PFSK-1 (cell line): ENCODE results near the gene RPS6KA2.

Experiments
- FOXP2 ChIP-seq: optimal IDR thresholded peaks from 2 replicates; pipeline ENCODE3; 2011; ENCODE audit warnings: borderline replicate concordance, control low read depth, inconsistent platforms; ENCODE audit not compliant: insufficient read depth; ENCODE audit errors: extremely low read length, extremely low read depth
- POLR2AphosphoS5 ChIP-seq: IDR thresholded peaks from 2 replicates; pipeline ENCODE4 v1.6.1; 2012; ENCODE audit warnings: low read depth, mild to moderate bottlenecking, control low read depth, low read length, moderate library complexity

- no peak for TF ChIP-seq POLR2AphosphoS5
- TF ChIP-seq FOXP2 = no peak
Observed at GRCh38 chr6:166415306-166415705, 211.7 kb downstream of the RPS6KA2 start.
